Measurements from ENCODE around the gene MYLIP. TPM values are rescaled to one million over a fixed set of nuclear protein-coding genes. Genes with fewer than 3 reads are reported as not detected.

Gene MYLIP
- total and polyA plus RNA-seq, 2 of the 4 experiments (the other 2 are of a cell fraction) = 1.8 to 3.2 TPM

GRCh38 chr6:16139556-16139955 is 10.7 kb downstream of the MYLIP start:
- dilution Hi-C loops (cut with HindIII; ENCODE audit: low sequenced_read_pairs, unreplicated experiment) = no loop called here
- Histone ChIP-seq H3K9me1 (ENCODE audit: insufficient read depth, low read length) (no peaks in the 10 kb centered on the region; the same call in 1 of the 2 replicates), H2AK5ac (ENCODE audit: low read depth, low read length) (no peak overlapping the region), H3K14ac (replicated peaks; ENCODE audit: low read depth, low read length) (no peak overlapping the region), H3K4me3 (ENCODE audit: insufficient read depth, low read depth, low read length) (no peak overlapping the region), H4K5ac (ENCODE audit: low read depth, low read length) (no peak overlapping the region), H2BK120ac (ENCODE audit: low read depth, low read length) (no peak overlapping the region), H3K4me1 (ENCODE audit: control insufficient read depth, insufficient read depth, low read length) (peaks cover 2% of the 10 kb centered on the region; the same call in 1 of the 2 replicates), H3K56ac (ENCODE audit: extremely low read depth, insufficient read depth, low read length) (no peak overlapping the region), H4K91ac (ENCODE audit: insufficient read depth, low read depth, low read length) (no peak overlapping the region), H3K18ac (ENCODE audit: low read depth, low read length) (no peak overlapping the region), H2AK9ac (replicated peaks; ENCODE audit: low read depth, low read length, poor library complexity) (no peak overlapping the region), H3K27ac (ENCODE audit: insufficient read depth, low read length) (no peak overlapping the region), H2AFZ (replicated peaks; ENCODE audit: low read length, poor library complexity) (no peak overlapping the region), H2BK5ac (ENCODE audit: low read depth, low read length, poor library complexity, severe bottlenecking) (no peak overlapping the region), H3K4ac (ENCODE audit: low read depth, low read length) (no peak overlapping the region), H3K79me1 (ENCODE audit: low read depth in 1 of 2, low read length in 2 of 2) (peaks cover 9 to 14% of the 10 kb centered on the region in 2 experiments; a peak in 3 of 4 replicates), H4K20me1 (ENCODE audit: insufficient read depth, low read length) (peaks cover 46% of the 10 kb centered on the region; the same call in 1 of the 2 replicates), H3K27me3 (ENCODE audit: control insufficient read depth, insufficient read depth, low read length) (peaks cover 27% of the 10 kb centered on the region), H3K36me3 (ENCODE audit: control insufficient read depth, insufficient read depth, low read length) (peaks cover 24% of the 10 kb centered on the region), H3K23ac (ENCODE audit: low read depth, low read length) (no peak overlapping the region), H2BK15ac (ENCODE audit: low read depth, low read length) (no peak overlapping the region), H4K8ac (ENCODE audit: low read depth in 2 of 2, low read length in 2 of 2) (no peak overlapping the region), H3K9ac (ENCODE audit: low read depth, low read length) (no peak overlapping the region), H3K4me2 (ENCODE audit: low read depth, low read length) (no peak overlapping the region), H2BK20ac (ENCODE audit: low read depth, low read length) (no peak overlapping the region), H3K9me3 (ENCODE audit: control insufficient read depth, insufficient read depth, low read length) (peaks cover 3% of the 10 kb centered on the region; the same call in 1 of the 2 replicates)
- ATAC-seq (ENCODE audit: low read depth) (no peak), DNase-seq (no peak)
- WGBS, 2 experiments (ENCODE audit: extremely low coverage in 2 of 2, insufficient read length in 1 of 2) = no CpG with 5 or more reads among the region's 2 CpGs
- intact Hi-C loops (cut with micrococcal nuclease) = no loop called here
- POLR2A ChIA-PET (ENCODE audit: unreplicated experiment) = no interaction called here
- in situ Hi-C loops (cut with MboI; ENCODE audit: low sequenced_read_pairs) = no loop called here
- BruUV-seq (replicated peaks) = no TSS peak
- CTCF ChIA-PET = interaction anchor here (0.6 kb wide), 1 partner anchor 477 kb away, joined by 3 read pairs; no protein-coding TSS in a partner anchor
- no peak for TF ChIP-seq NFE2L2 (IDR thresholded peaks at IDR 0.05; ENCODE audit: low read depth, low read length)
- no peak for TF ChIP-seq SMC3 (IDR thresholded peaks at IDR 0.05; ENCODE audit: low read depth, low read length)
- TF ChIP-seq MAFK (IDR thresholded peaks at IDR 0.05; ENCODE audit: low read depth, low read length) = no peak
- no peak for TF ChIP-seq BHLHE40 (IDR thresholded peaks at IDR 0.05; ENCODE audit: low read depth, low read length)
- TF ChIP-seq POLR2A (IDR thresholded peaks at IDR 0.05; ENCODE audit: low read depth, low read length) = no peak
- TF ChIP-seq ELK1 (IDR thresholded peaks at IDR 0.05; ENCODE audit: borderline replicate concordance, low read depth, low read length) = no peak
- TF ChIP-seq CHD1 (IDR thresholded peaks at IDR 0.05; ENCODE audit: low read depth, low read length) = no peak
- no peak for TF ChIP-seq RCOR1 (IDR thresholded peaks at IDR 0.05; ENCODE audit: insufficient replicate concordance, low read length)
- no peak for TF ChIP-seq RAD21 (IDR thresholded peaks at IDR 0.05; ENCODE audit: low read length)
- no peak for TF ChIP-seq USF2 (IDR thresholded peaks at IDR 0.05; ENCODE audit: low read depth, low read length)
- no peak for TF ChIP-seq MXI1 (IDR thresholded peaks at IDR 0.05; ENCODE audit: borderline replicate concordance, low read depth, low read length)
- TF ChIP-seq FOS (IDR thresholded peaks at IDR 0.05; ENCODE audit: low read depth, low read length) = no peak
- TF ChIP-seq CEBPB (IDR thresholded peaks at IDR 0.05; ENCODE audit: low read depth, low read length) = no peak
- TF ChIP-seq CTCF (conservative IDR thresholded peaks at IDR 0.05; ENCODE audit: low read depth, low read length) = no peak
- TF ChIP-seq MAZ (IDR thresholded peaks at IDR 0.05; ENCODE audit: borderline replicate concordance, low read depth, low read length) = no peak
- TF ChIP-seq RFX5 (IDR thresholded peaks at IDR 0.05; ENCODE audit: low read depth, low read length) = no peak
